ENCODE data around the gene GPR39. TPM values are rescaled to one million over a fixed set of nuclear protein-coding genes. Genes with fewer than 3 reads are reported as not detected.

The GPR39 gene
- polyA plus RNA-seq, 1 donor from 2014 or later: 1.1 TPM

DNA sequence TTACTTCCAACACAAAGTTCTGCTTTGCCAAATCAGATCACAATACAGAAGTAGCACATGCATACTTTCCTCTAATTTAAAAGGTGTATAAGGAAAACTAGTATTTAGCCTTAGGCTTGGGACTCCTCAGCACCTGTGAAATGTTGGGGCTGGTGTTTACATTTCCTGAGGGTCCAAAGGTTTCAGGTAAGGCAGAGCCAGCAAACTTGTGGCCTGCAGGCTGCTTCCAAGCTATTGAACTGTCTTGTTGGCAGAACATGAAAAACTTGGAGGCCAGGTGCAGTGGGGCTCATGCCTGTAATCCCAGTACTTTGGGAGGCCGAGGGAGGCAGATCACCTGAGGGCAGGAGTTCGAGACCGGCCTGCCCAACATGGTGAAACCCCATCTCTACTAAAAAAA, 26.5 kb upstream of the GPR39 start:
- Histone ChIP-seq H3K27ac (ENCODE audit: low read length) (no peak overlapping the region), H4K20me1 (ENCODE audit: insufficient read depth) (no peaks in the 10 kb centered on the region), H3K9ac (ENCODE audit: low read length) (no peak overlapping the region), H3K4me3 (ENCODE audit: low read length) (no peak overlapping the region), H3K9me2 (ENCODE audit: insufficient read depth, low read length) (no peaks in the 10 kb centered on the region), H3K27me3 (ENCODE audit: insufficient read depth, low read depth, low read length) (no peaks in the 10 kb centered on the region), H3K4me2 (ENCODE audit: low read length) (no peak overlapping the region), H3K9me3 (ENCODE audit: low read length) (no peaks in the 10 kb centered on the region), H3K79me2 (replicated peaks; ENCODE audit: insufficient read depth, low read length) (no peaks in the 10 kb centered on the region), H3K36me3 (ENCODE audit: insufficient read depth, low read length) (no peaks in the 10 kb centered on the region), H2AFZ (ENCODE audit: low read depth, low read length) (no peak overlapping the region), H3F3A (ENCODE audit: insufficient read depth, low read length, poor library complexity, severe bottlenecking) (no peaks in the 10 kb centered on the region)
- TF ChIP-seq, protein P1, sequence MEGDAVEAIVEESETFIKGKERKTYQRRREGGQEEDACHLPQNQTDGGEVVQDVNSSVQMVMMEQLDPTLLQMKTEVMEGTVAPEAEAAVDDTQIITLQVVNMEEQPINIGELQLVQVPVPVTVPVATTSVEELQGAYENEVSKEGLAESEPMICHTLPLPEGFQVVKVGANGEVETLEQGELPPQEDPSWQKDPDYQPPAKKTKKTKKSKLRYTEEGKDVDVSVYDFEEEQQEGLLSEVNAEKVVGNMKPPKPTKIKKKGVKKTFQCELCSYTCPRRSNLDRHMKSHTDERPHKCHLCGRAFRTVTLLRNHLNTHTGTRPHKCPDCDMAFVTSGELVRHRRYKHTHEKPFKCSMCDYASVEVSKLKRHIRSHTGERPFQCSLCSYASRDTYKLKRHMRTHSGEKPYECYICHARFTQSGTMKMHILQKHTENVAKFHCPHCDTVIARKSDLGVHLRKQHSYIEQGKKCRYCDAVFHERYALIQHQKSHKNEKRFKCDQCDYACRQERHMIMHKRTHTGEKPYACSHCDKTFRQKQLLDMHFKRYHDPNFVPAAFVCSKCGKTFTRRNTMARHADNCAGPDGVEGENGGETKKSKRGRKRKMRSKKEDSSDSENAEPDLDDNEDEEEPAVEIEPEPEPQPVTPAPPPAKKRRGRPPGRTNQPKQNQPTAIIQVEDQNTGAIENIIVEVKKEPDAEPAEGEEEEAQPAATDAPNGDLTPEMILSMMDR (IDR thresholded peaks at IDR 0.05; ENCODE audit: poor library complexity, severe bottlenecking): no peak
- TF ChIP-seq, protein P2, sequence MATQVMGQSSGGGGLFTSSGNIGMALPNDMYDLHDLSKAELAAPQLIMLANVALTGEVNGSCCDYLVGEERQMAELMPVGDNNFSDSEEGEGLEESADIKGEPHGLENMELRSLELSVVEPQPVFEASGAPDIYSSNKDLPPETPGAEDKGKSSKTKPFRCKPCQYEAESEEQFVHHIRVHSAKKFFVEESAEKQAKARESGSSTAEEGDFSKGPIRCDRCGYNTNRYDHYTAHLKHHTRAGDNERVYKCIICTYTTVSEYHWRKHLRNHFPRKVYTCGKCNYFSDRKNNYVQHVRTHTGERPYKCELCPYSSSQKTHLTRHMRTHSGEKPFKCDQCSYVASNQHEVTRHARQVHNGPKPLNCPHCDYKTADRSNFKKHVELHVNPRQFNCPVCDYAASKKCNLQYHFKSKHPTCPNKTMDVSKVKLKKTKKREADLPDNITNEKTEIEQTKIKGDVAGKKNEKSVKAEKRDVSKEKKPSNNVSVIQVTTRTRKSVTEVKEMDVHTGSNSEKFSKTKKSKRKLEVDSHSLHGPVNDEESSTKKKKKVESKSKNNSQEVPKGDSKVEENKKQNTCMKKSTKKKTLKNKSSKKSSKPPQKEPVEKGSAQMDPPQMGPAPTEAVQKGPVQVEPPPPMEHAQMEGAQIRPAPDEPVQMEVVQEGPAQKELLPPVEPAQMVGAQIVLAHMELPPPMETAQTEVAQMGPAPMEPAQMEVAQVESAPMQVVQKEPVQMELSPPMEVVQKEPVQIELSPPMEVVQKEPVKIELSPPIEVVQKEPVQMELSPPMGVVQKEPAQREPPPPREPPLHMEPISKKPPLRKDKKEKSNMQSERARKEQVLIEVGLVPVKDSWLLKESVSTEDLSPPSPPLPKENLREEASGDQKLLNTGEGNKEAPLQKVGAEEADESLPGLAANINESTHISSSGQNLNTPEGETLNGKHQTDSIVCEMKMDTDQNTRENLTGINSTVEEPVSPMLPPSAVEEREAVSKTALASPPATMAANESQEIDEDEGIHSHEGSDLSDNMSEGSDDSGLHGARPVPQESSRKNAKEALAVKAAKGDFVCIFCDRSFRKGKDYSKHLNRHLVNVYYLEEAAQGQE (IDR thresholded peaks at IDR 0.05; ENCODE audit: borderline replicate concordance): no peak
- TF ChIP-seq MXI1 (conservative IDR thresholded peaks at IDR 0.05; ENCODE audit: poor library complexity, severe bottlenecking) (no peak), EP300 (conservative IDR thresholded peaks at IDR 0.05; ENCODE audit: poor library complexity, severe bottlenecking) (no peak), SMC3 (conservative IDR thresholded peaks at IDR 0.05; ENCODE audit: poor library complexity) (no peak), TAF1 (IDR thresholded peaks at IDR 0.05; ENCODE audit: low read depth) (no peak), POLR2AphosphoS5 (IDR thresholded peaks at IDR 0.05) (no peak), RAD21 (conservative IDR thresholded peaks at IDR 0.05) (no peak)

DNA sequence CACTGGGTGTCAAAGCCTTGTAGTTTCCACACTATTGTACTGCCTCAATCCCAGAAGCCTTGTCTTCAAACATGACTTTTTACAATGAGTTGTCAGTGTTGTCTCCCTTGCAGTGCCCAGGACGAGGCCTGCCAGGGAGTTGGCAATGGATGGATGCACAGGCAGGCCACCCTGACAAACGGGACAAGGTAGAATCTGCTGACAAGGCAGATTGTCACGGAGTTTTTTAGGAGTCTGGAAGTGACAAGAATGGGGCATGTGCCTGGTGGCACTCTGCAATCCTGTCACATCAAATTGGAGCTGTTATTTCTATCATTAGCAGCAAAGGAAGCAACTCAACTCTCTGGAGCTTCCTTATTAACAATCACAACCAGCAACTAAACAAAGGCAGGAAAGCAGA, 25.2 kb upstream of the GPR39 start:
- no peaks in the 10 kb centered on the region for H3K9me3 ChIP-seq (ENCODE audit: low read length)
- no peaks in the 10 kb centered on the region for H3K36me3 ChIP-seq (ENCODE audit: insufficient read depth, low read length)
- no peak overlapping the region for H3K9ac ChIP-seq (ENCODE audit: low read length)
- no peaks in the 10 kb centered on the region for H3K79me2 ChIP-seq (replicated peaks; ENCODE audit: insufficient read depth, low read length)
- H3K4me3 ChIP-seq (ENCODE audit: low read length): no peak overlapping the region
- no peaks in the 10 kb centered on the region for H3F3A ChIP-seq (ENCODE audit: insufficient read depth, low read length, poor library complexity, severe bottlenecking)
- no peak overlapping the region for H2AFZ ChIP-seq (ENCODE audit: low read depth, low read length)
- H3K9me2 ChIP-seq (ENCODE audit: insufficient read depth, low read length): no peaks in the 10 kb centered on the region
- H3K4me2 ChIP-seq (ENCODE audit: low read length): no peak overlapping the region
- H4K20me1 ChIP-seq (ENCODE audit: insufficient read depth): no peaks in the 10 kb centered on the region
- no peak overlapping the region for H3K27ac ChIP-seq (ENCODE audit: low read length)
- H3K27me3 ChIP-seq (ENCODE audit: insufficient read depth, low read depth, low read length): no peaks in the 10 kb centered on the region
- TF ChIP-seq EP300 (conservative IDR thresholded peaks at IDR 0.05; ENCODE audit: poor library complexity, severe bottlenecking): no peak
- TF ChIP-seq RAD21 (conservative IDR thresholded peaks at IDR 0.05): no peak
- TF ChIP-seq, protein P1 (IDR thresholded peaks at IDR 0.05; ENCODE audit: poor library complexity, severe bottlenecking): no peak
- TF ChIP-seq SMC3 (conservative IDR thresholded peaks at IDR 0.05; ENCODE audit: poor library complexity): no peak
- TF ChIP-seq EZH2 (IDR thresholded peaks at IDR 0.05; ENCODE audit: borderline replicate concordance, insufficient read depth, low read length, poor library complexity, severe bottlenecking): no peak
- no peak for TF ChIP-seq TAF1 (IDR thresholded peaks at IDR 0.05; ENCODE audit: low read depth)
- TF ChIP-seq MXI1 (conservative IDR thresholded peaks at IDR 0.05; ENCODE audit: poor library complexity, severe bottlenecking): no peak
- TF ChIP-seq, protein P2 (IDR thresholded peaks at IDR 0.05; ENCODE audit: borderline replicate concordance): no peak
- no peak for TF ChIP-seq POLR2AphosphoS5 (IDR thresholded peaks at IDR 0.05)
